GM12878 (cell line): ENCODE results near the gene ZNF512B. TPM values are rescaled to one million over a fixed set of nuclear protein-coding genes. Genes with fewer than 3 reads are reported as not detected.

Experiments used
- ATAC-seq: fragments of 200-7000 bp; cut with Tn5 transposase; 3 replicates; pipeline ENCODE4 v1.9.1; 2020; ENCODE audit warnings: mild to moderate bottlenecking, moderate library complexity
- BruUV-seq: library from RNA; stranded (reverse); fragments of 400-500 nt; replicated peaks from 2 replicates; lab custom pipeline; 2021; lab: Mats Ljungman, UMichigan
- CTCF ChIA-PET: fragments of 300-600 bp; sonication (Branson Sonifier 250); formaldehyde crosslinking; extraction: SDS; loops from one replicate; lab custom pipeline; 2021; ENCODE audit warnings: inconsistent platforms; lab: Yijun Ruan, JAX
- POLR2A ChIA-PET: fragments of 350-600 bp; formaldehyde crosslinking; extraction: SDS; loops from one replicate; lab custom pipeline; 2021; ENCODE audit warnings: inconsistent platforms; lab: Charles Lee
- RAD21 ChIA-PET: fragments of 300-600 bp; sonication (Branson Sonifier 250); formaldehyde crosslinking; loops from one replicate; lab custom pipeline; 2023; ENCODE audit warnings: antibody characterized with exemption; ENCODE audit not compliant: unreplicated experiment; lab: Charles Lee
- SMC1A ChIA-PET: fragments of 300-600 bp; sonication (Branson Sonifier 250); formaldehyde crosslinking; loops from one replicate; lab custom pipeline; 2023; ENCODE audit not compliant: unreplicated experiment, uncharacterized antibody; lab: Charles Lee
- DNase-seq: peaks from one replicate; pipeline ENCODE4 v3.0.0-alpha.2; 2011; ENCODE audit warnings: low read depth, low spot score
- FAIRE-seq: peaks from 3 replicates; lab custom pipeline; 2011; peaks lifted over from hg19 to GRCh38; lab: Jason Lieb, UNC
- H2AFZ ChIP-seq: 2 replicates; pipeline ENCODE4 v1.6.0; 2011; ENCODE audit warnings: low read depth, low read length, control low read depth; ENCODE audit not compliant: control insufficient read depth
- H3K27ac ChIP-seq: 2 replicates; pipeline ENCODE4 v1.5.1; 2011; ENCODE audit warnings: control low read depth; ENCODE audit not compliant: control insufficient read depth, insufficient read depth
- H3K27me3 ChIP-seq, 2 experiments: replicated peaks in 1 of 2; 2 replicates each; pipeline versions ENCODE4 v1.6.0 to v1.6.1; 2011; ENCODE audit warnings: low read length in 1 of 2; ENCODE audit not compliant: control insufficient read depth in 2 of 2, insufficient read depth in 2 of 2
- H3K36me3 ChIP-seq, 2 experiments: 2 replicates each; pipeline ENCODE4 v1.5.1; 2011; ENCODE audit warnings: low read length in 1 of 2; ENCODE audit not compliant: control insufficient read depth in 2 of 2, insufficient read depth in 2 of 2
- H3K4me1 ChIP-seq: 2 replicates; pipeline ENCODE4 v1.6.1; 2011; ENCODE audit warnings: mild to moderate bottlenecking, low read length, moderate library complexity, mixed read lengths; ENCODE audit not compliant: control insufficient read depth, insufficient read depth
- H3K4me2 ChIP-seq: 2 replicates; pipeline ENCODE4 v1.6.0; 2011; ENCODE audit warnings: control low read depth; ENCODE audit not compliant: control insufficient read depth, insufficient read depth
- H3K4me3 ChIP-seq: fragments of 200-600 bp; sonication (generic); 2 replicates; pipeline ENCODE4 v1.5.1; 2016
- H3K79me2 ChIP-seq: 2 replicates; pipeline ENCODE4 v1.6.0; 2011; ENCODE audit warnings: low read length; ENCODE audit not compliant: control insufficient read depth, insufficient read depth
- H3K9ac ChIP-seq: 2 replicates; pipeline ENCODE4 v1.8.0; 2011; ENCODE audit warnings: low read length, control low read depth, mixed read lengths; ENCODE audit not compliant: control insufficient read depth, insufficient read depth
- H3K9me3 ChIP-seq: replicated peaks from 3 replicates; pipeline ENCODE4 v1.5.1; 2011; ENCODE audit warnings: mild to moderate bottlenecking, low read length; ENCODE audit not compliant: control insufficient read depth, insufficient read depth
- H4K20me1 ChIP-seq: 2 replicates; pipeline ENCODE4 v1.6.0; 2011; ENCODE audit not compliant: control insufficient read depth, insufficient read depth
- ATF2 ChIP-seq: IDR thresholded peaks from 2 replicates; pipeline ENCODE4 v1.6.1; 2012; ENCODE audit warnings: low read length, inconsistent platforms
- CTCF ChIP-seq, 3 experiments: IDR thresholded peaks in 2 of 3; conservative IDR thresholded peaks in 1 of 3; 2 replicates each; pipeline ENCODE4 v1.5.1; 2011; ENCODE audit warnings: low read depth in 3 of 3, low read length in 3 of 3, mild to moderate bottlenecking in 3 of 3, control low read depth in 2 of 3, moderate library complexity in 2 of 3, inconsistent platforms in 1 of 3, mixed read lengths in 1 of 3; ENCODE audit not compliant: control insufficient read depth in 2 of 3, insufficient read depth in 1 of 3; ENCODE audit errors: extremely low read depth in 1 of 3
- WGBS: methylation state at CpG from one replicate; pipeline ENCODE4 v1.1.6; 2016; ENCODE audit warnings: low lambda C conversion rate; ENCODE audit not compliant: insufficient replicate concordance, insufficient coverage; ENCODE audit errors: missing lambda C conversion rate; 5-methylcytosine and 5-hydroxymethylcytosine counted together
- in situ Hi-C: fragments of 300-500 bp; cut with MboI; formaldehyde crosslinking; loops from 9 replicates; pipeline ENCODE4 v1.14.3; 2018; ENCODE audit warnings: mixed read lengths
- intact Hi-C: fragments of 100-400 bp; cut with micrococcal nuclease; formaldehyde crosslinking; loops from one replicate; pipeline ENCODE4 v1.14.2; 2022; ENCODE audit not compliant: unreplicated experiment
- polyA plus RNA-seq, 11 experiments: library from polyadenylated mRNA; depleted of rRNA in 4 of 11; unstranded in 6 of 11; stranded (reverse) in 5 of 11; fragments of >200 nt; fragmentation: Nextera tagmentation in 4 of 11; fragmentation: Illumina TruSeq in 1 of 11; extraction: Ambion mirVana in 4 of 11; extraction: Trizol in 1 of 11; gene quantifications; 1 replicate in 1 of 11; 2 replicates in 10 of 11; pipeline versions ENCODE4 v1.2.1 to v1.2.3, GENCODE V29; 2011 to 2016; ENCODE audit warnings: inconsistent platforms in 2 of 11, missing spikeins in 2 of 11, low read depth in 1 of 11
- total RNA-seq, 4 experiments: library from RNA; depleted of rRNA in 3 of 4; stranded (reverse); fragments of >200 nt in 3 of 4; fragmentation: Illumina TruSeq in 1 of 4; extraction: Trizol in 1 of 4; gene quantifications; 2 replicates each; pipeline versions ENCODE4 v1.2.1 to v1.2.3, GENCODE V29; 2013 to 2021

Gene ZNF512B
- total and polyA plus RNA-seq, 10 of the 15 experiments (the other 5 are each of a cell fraction or from before 2014, with no cell fraction given), result 0.06 to 23.9 (median 4.0) TPM

- no peak overlapping the region for H3K4me2 ChIP-seq
- H3K4me3 ChIP-seq, result no peak overlapping the region
- peaks cover 5 to 31% of the 10 kb centered on the region in 2 experiments; a peak in 2 of 4 replicates for H3K36me3 ChIP-seq
- ATAC-seq (no peak), DNase-seq (no peak), FAIRE-seq (no peak)
- CTCF ChIA-PET, result interaction anchor here (0.5 kb wide), 1 partner anchor 47 kb away, joined by 3 read pairs; no protein-coding TSS in a partner anchor
- no peak overlapping the region for H3K27ac ChIP-seq
- no peak for TF ChIP-seq ATF2
- TF ChIP-seq CTCF (IDR thresholded peaks at IDR 0.05 in 2 of 3, conservative IDR thresholded peaks at IDR 0.05 in 1 of 3; ENCODE audit: control insufficient read depth in 2 of 3, extremely low read depth in 1 of 3, insufficient read depth in 1 of 3, low read depth in 3 of 3, low read length in 3 of 3), result 0 out of 6 replicates have a peak, but pooled peaks of 1 of the 3 experiments have one; percentile 18
- H3K9ac ChIP-seq, result no peak overlapping the region
- SMC1A ChIA-PET, result no interaction called here
- no TSS peak for BruUV-seq
- WGBS, result 89% methylated on average over 37 of the region's 37 CpGs
- no peak overlapping the region for H2AFZ ChIP-seq
- intact Hi-C loops, result no loop called here
- H3K4me1 ChIP-seq, result no peaks in the 10 kb centered on the region
- no peaks in the 10 kb centered on the region for H3K79me2 ChIP-seq
- in situ Hi-C loops, result no loop called here
- RAD21 ChIA-PET, result no interaction called here
- H4K20me1 ChIP-seq, result no peaks in the 10 kb centered on the region
- no peaks in the 10 kb centered on the region for H3K9me3 ChIP-seq
- no peaks in the 10 kb centered on the region for H3K27me3 ChIP-seq
- POLR2A ChIA-PET, result no interaction called here
These were observed 35.3 kb downstream of the ZNF512B start for GRCh38 chr20:63934271-63935068.
